ENCODE data around the gene DLEC1. TPM values are rescaled to one million over a fixed set of nuclear protein-coding genes. Genes with fewer than 3 reads are reported as not detected.
A peak's percentile ranks its signal among the peaks of the same experiment; 100 is the strongest.

DLEC1 gene
- total RNA-seq, 2 experiments from 2014 or later: 0.70 to 1.1 TPM

DNA sequence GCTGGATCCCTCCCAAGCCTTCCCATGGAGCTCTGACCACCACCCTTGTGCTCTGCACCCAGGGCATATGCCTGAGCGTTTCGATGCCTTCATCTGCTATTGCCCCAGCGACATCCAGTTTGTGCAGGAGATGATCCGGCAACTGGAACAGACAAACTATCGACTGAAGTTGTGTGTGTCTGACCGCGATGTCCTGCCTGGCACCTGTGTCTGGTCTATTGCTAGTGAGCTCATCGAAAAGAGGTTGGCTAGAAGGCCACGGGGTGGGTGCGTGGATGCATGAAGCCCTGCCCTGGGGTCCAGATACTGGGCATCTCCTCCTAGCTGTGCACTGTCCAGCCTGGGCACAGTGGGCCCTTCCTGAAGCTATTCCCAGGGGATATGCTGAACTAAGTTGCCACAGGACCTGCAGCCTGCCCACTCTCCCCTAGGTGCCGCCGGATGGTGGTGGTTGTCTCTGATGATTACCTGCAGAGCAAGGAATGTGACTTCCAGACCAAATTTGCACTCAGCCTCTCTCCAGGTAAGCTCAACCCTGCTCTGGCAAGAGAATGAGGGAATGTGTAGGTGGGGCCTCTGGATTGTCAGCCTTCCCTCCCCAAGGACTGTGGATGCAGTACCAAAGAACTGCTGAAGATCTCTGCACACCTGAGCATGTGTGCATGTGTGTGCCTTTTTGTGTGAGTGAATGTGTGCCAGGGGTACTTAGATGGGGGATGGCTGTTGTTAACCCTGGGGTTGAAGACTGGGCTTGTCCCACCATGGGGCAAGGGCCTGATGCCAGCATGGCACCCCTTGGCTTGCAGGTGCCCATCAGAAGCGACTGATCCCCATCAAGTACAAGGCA is 101.5 kb downstream of the DLEC1 start:
- ChIA-PET POLR2A (interaction anchor here (1.0 kb wide), 1 partner anchor 25 kb away, joined by 9 read pairs; the partner anchor contains the start of gene OXSR1), CTCF (interaction anchor here (1.4 to 2.2 kb wide), 3 partner anchors 22 to 206 kb away, joined by 3 to 7 read pairs (median 6); partner anchors contain the start of gene XYLB)
- intact Hi-C loops (cut with micrococcal nuclease): no loop called here
- no peak for DNase-seq
- Mint-ChIP-seq H3K27me3 (no peaks in the 10 kb centered on the region), H3K36me3 (peaks cover 17% of the 10 kb centered on the region), H3K4me1 (ENCODE audit: low read depth) (peaks cover 35% of the 10 kb centered on the region), H3K4me3 (peak overlapping the region; percentile 8), H3K27ac (no peak overlapping the region), H3K9me3 (peaks cover 3% of the 10 kb centered on the region)

DNA sequence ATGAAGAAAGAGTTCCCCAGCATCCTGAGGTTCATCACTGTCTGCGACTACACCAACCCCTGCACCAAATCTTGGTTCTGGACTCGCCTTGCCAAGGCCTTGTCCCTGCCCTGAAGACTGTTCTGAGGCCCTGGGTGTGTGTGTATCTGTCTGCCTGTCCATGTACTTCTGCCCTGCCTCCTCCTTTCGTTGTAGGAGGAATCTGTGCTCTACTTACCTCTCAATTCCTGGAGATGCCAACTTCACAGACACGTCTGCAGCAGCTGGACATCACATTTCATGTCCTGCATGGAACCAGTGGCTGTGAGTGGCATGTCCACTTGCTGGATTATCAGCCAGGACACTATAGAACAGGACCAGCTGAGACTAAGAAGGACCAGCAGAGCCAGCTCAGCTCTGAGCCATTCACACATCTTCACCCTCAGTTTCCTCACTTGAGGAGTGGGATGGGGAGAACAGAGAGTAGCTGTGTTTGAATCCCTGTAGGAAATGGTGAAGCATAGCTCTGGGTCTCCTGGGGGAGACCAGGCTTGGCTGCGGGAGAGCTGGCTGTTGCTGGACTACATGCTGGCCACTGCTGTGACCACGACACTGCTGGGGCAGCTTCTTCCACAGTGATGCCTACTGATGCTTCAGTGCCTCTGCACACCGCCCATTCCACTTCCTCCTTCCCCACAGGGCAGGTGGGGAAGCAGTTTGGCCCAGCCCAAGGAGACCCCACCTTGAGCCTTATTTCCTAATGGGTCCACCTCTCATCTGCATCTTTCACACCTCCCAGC is 102.4 kb downstream of the DLEC1 start:
- Mint-ChIP-seq H3K4me3 (no peak overlapping the region), H3K36me3 (peaks cover 15% of the 10 kb centered on the region), H3K27me3 (no peaks in the 10 kb centered on the region), H3K4me1 (ENCODE audit: low read depth) (peaks cover 32% of the 10 kb centered on the region), H3K9me3 (peaks cover 10% of the 10 kb centered on the region), H3K27ac (no peak overlapping the region)
- no peak for DNase-seq
- intact Hi-C loops (cut with micrococcal nuclease): no loop called here
- ChIA-PET POLR2A (interaction anchor here (1.7 kb wide), 1 partner anchor 23 kb away, joined by 10 read pairs; the partner anchor contains the start of gene OXSR1), CTCF (interaction anchor here (1.0 to 2.2 kb wide), 5 partner anchors 22 to 206 kb away, joined by 3 to 6 read pairs (median 4); partner anchors contain the start of gene XYLB)

DNA sequence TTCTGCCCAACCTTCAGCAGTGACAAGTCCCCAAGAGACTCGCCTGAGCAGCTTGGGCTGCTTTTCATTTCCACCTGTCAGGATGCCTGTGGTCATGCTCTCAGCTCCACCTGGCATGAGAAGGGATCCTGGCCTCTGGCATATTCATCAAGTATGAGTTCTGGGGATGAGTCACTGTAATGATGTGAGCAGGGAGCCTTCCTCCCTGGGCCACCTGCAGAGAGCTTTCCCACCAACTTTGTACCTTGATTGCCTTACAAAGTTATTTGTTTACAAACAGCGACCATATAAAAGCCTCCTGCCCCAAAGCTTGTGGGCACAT is 102.9 kb downstream of the DLEC1 start:
- Mint-ChIP-seq H3K27ac (no peak overlapping the region), H3K27me3 (no peaks in the 10 kb centered on the region), H3K4me1 (ENCODE audit: low read depth) (peaks cover 32% of the 10 kb centered on the region), H3K9me3 (peaks cover 14% of the 10 kb centered on the region), H3K36me3 (peaks cover 17% of the 10 kb centered on the region), H3K4me3 (no peak overlapping the region)
- intact Hi-C loops (cut with micrococcal nuclease): no loop called here
- no peak for DNase-seq
- ChIA-PET POLR2A (interaction anchor here (1.7 kb wide), 1 partner anchor 22 kb away, joined by 10 read pairs; the partner anchor contains the start of gene OXSR1), CTCF (interaction anchor here (1.0 to 1.6 kb wide), 4 partner anchors 23 to 205 kb away, joined by 3 to 5 read pairs (median 4); partner anchors contain the start of gene XYLB)

DNA sequence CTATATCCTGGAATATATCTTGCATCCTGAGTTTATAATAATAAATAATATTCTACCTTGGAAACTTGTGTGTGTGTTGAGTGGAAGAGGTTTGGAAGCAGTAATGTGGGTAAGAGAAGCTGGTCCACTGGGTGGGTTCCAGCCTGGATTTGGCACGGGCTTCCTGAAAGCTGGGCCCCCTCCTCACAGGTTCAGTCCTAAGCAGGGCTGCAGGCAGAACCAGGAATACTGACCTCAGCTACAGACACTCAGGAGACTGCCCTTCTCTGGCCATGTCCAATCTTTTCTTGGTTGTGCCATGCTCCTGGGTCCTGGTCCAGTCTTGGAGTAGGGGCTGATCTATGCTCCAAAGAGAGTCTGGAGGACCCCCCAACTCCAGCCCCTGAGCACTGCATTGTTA is 104.0 kb downstream of the DLEC1 start:
- ChIA-PET CTCF (interaction anchor here (1.6 kb wide), 1 partner anchor 139 kb away, joined by 4 read pairs; no protein-coding TSS in a partner anchor), POLR2A (interaction anchor here (1.7 kb wide), 1 partner anchor 21 kb away, joined by 10 read pairs; the partner anchor contains the start of gene OXSR1)
- no peak for DNase-seq
- peaks cover 23% of the 10 kb centered on the region for H3K9me3 Mint-ChIP-seq
- no peaks in the 10 kb centered on the region for H3K27me3 Mint-ChIP-seq
- H3K27ac Mint-ChIP-seq: no peak overlapping the region
- intact Hi-C loops (cut with micrococcal nuclease): no loop called here
- peaks cover 16% of the 10 kb centered on the region for H3K36me3 Mint-ChIP-seq
- H3K4me3 Mint-ChIP-seq: no peak overlapping the region
- H3K4me1 Mint-ChIP-seq (ENCODE audit: low read depth): peaks cover 25% of the 10 kb centered on the region

DNA sequence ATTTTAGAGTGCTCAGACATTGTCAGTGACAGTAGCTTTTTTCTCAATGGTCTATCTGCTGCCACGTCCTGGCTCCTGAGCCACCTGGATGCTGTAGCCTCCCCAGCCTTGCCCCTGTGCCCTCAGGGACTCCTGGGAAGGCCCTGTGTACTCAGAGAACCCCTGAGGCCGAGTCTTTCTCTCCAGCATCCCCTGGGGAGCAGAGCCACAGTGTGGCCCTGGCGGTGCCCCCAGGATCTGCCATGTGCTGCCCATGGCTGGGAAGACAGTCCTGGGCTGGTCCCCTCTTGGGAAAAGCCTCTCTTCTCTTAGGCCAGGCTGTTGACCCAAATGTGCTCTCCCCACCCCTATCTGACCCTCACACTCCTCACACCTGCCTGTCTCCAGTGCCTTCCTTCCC is 104.5 kb downstream of the DLEC1 start:
- H3K27ac Mint-ChIP-seq: no peak overlapping the region
- POLR2A ChIA-PET: no interaction called here
- no peak for DNase-seq

DNA sequence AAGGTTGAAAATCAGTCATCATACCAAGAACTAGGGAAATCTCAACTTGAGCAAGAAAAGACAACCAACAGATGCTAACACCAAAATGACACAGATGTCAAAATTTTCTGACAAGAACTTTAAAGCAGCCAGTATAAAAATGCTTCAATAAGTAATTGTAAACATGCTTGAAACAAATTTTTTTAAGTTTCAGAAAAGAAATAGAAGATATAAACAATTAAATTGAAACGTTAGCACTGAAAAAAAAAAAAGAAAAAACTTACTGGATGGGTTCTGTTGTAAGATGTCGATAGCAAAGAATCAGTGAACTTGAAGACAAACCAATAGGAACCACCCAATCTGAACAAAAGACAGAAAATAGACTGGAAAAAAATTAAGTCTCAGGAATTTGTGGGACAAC is 107.5 kb downstream of the DLEC1 start:
- Mint-ChIP-seq H3K4me3 (no peak overlapping the region), H3K4me1 (ENCODE audit: low read depth) (peaks cover 12% of the 10 kb centered on the region), H3K27me3 (no peaks in the 10 kb centered on the region), H3K27ac (no peak overlapping the region), H3K9me3 (peaks cover 23% of the 10 kb centered on the region), H3K36me3 (peaks cover 13% of the 10 kb centered on the region)
- intact Hi-C loops (cut with micrococcal nuclease): no loop called here
- ChIA-PET CTCF (no interaction called here), POLR2A (no interaction called here)
- DNase-seq: no peak

More for the DNA sequence above, 104.5 kb downstream of the DLEC1 start:
- H3K4me1 Mint-ChIP-seq (ENCODE audit: low read depth): peaks cover 21% of the 10 kb centered on the region
- intact Hi-C loops (cut with micrococcal nuclease): no loop called here
- no peak overlapping the region for H3K4me3 Mint-ChIP-seq
- H3K36me3 Mint-ChIP-seq: peaks cover 16% of the 10 kb centered on the region
- peaks cover 23% of the 10 kb centered on the region for H3K9me3 Mint-ChIP-seq
- H3K27me3 Mint-ChIP-seq: no peaks in the 10 kb centered on the region
- CTCF ChIA-PET: interaction anchor here (1.6 kb wide), 1 partner anchor 140 kb away, joined by 4 read pairs; no protein-coding TSS in a partner anchor

DNA sequence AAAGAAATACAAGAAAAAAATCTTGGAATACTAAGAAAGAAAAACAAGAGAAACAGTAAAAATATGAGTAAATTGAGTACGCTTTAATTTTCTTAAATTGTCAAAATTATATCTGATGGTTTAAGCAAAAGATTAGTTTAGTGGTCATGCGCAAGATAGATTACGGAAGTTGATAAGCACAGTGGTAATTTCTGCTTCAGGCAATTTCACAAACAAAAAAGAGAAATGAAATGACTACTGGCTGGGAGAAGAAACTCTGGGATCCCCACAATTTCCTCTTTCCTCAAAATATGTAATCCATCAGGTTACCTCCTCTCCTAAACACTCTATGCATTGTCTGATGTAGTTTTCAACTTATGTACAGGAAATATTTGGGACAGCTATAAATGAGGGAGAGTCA is 108.4 kb downstream of the DLEC1 start:
- Mint-ChIP-seq H3K27ac (no peak overlapping the region), H3K9me3 (peaks cover 23% of the 10 kb centered on the region), H3K4me1 (ENCODE audit: low read depth) (peaks cover 14% of the 10 kb centered on the region), H3K36me3 (peaks cover 4% of the 10 kb centered on the region), H3K27me3 (no peaks in the 10 kb centered on the region), H3K4me3 (no peak overlapping the region)
- DNase-seq: no peak
- ChIA-PET POLR2A (no interaction called here), CTCF (no interaction called here)
- intact Hi-C loops (cut with micrococcal nuclease): no loop called here

- ChIA-PET CTCF (no interaction called here), POLR2A (no interaction called here)
- Mint-ChIP-seq H3K9me3 (peaks cover 23% of the 10 kb centered on the region), H3K36me3 (peaks cover 4% of the 10 kb centered on the region), H3K4me3 (no peak overlapping the region), H3K4me1 (ENCODE audit: low read depth) (peaks cover 21% of the 10 kb centered on the region), H3K27ac (no peak overlapping the region), H3K27me3 (no peaks in the 10 kb centered on the region)
- intact Hi-C loops (cut with micrococcal nuclease): no loop called here
- DNase-seq: no peak
Measured at GRCh38 chr3:38148311-38148882, 109.4 kb downstream of the DLEC1 start.

DNA sequence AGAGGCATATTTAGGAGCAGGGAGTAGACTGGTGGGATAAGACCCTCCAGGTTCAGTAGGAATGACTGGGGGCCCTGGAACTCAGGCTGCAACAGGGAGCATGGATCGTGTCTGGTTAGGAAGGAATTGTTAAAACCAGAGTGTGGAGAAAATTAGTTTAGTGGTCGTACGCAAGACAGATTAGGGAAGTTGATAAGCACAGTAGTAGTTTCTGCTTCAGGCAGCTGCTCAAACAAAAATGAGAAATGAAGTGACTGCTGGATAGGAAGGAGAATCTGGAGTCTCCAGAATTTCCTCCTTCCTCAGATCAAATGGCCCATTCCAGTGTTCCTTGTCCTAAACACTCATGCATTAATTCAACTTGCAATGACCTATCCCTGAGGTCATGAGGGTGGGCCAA is 110.7 kb downstream of the DLEC1 start:
- Mint-ChIP-seq H3K27me3 (no peaks in the 10 kb centered on the region), H3K9me3 (peaks cover 23% of the 10 kb centered on the region), H3K36me3 (peaks cover 4% of the 10 kb centered on the region), H3K4me3 (no peak overlapping the region), H3K27ac (no peak overlapping the region), H3K4me1 (ENCODE audit: low read depth) (peaks cover 28% of the 10 kb centered on the region)
- intact Hi-C loops (cut with micrococcal nuclease): no loop called here
- CTCF ChIA-PET: no interaction called here
- POLR2A ChIA-PET: interaction anchor here (1.0 kb wide), 1 partner anchor 12 kb away, joined by 3 read pairs; no protein-coding TSS in a partner anchor
- DNase-seq: no peak

- H3K4me3 Mint-ChIP-seq: no peak overlapping the region
- peak overlapping the region; percentile 39 for H3K27ac Mint-ChIP-seq
- peak; percentile 28 for DNase-seq
- H3K36me3 Mint-ChIP-seq: peaks cover 4% of the 10 kb centered on the region
- intact Hi-C loops (cut with micrococcal nuclease): no loop called here
- H3K27me3 Mint-ChIP-seq: no peaks in the 10 kb centered on the region
- peaks cover 18% of the 10 kb centered on the region for H3K9me3 Mint-ChIP-seq
- CTCF ChIA-PET: no interaction called here
- H3K4me1 Mint-ChIP-seq (ENCODE audit: low read depth): peaks cover 33% of the 10 kb centered on the region
- POLR2A ChIA-PET: no interaction called here
Measured at GRCh38 chr3:38150780-38151528, 111.9 kb downstream of the DLEC1 start.

DNA sequence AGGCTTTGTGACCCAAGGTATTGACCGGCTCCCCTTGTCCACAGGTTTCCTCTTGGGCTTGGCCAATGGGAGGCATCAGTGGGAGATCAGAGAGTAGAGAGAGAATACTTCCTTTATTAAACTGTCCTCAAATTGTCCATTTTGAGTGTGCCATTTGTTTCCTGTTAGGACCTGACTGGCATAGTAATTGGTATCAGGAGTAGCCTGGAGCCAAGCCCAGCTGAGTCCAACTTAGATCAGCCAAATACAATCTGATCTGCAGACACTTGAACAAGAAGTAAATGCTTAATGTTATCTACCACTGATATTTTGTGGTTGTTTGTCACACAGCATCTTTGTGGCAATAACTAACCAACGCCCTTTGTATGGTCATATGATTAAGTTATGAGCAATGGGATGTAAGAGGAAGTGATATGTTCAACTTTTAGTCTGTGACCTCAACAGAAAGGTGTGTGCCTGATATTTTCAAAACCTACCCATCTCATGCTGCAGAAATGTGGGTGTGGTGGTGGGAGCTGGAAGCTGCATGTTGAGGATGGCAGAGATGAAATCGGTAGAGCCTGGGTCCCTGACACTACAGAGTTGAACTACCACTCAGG is 112.8 kb downstream of the DLEC1 start:
- Mint-ChIP-seq H3K4me1 (ENCODE audit: low read depth) (peaks cover 33% of the 10 kb centered on the region), H3K9me3 (peaks cover 10% of the 10 kb centered on the region), H3K27ac (peak overlapping the region; percentile 76), H3K4me3 (no peak overlapping the region), H3K27me3 (no peaks in the 10 kb centered on the region), H3K36me3 (no peaks in the 10 kb centered on the region)
- no peak for DNase-seq
- ChIA-PET CTCF (no interaction called here), POLR2A (no interaction called here)
- intact Hi-C loops (cut with micrococcal nuclease): no loop called here

Measured in activated CD4-positive, alpha-beta memory T cell treated with anti-CD3 and anti-CD28 coated beads for 36 hours (primary cell).